GM18511 (cell line): ENCODE measurements around the gene TMPRSS15.
"Not testable (repeated sequence)": the region's sequence is repeated elsewhere in the genome, so short reads cannot be mapped to it uniquely, and the experiment has no call there.

Experiments
- ATAC-seq: cut with Tn5 transposase; IDR thresholded peaks from one replicate; pipeline ENCODE4 v1.9.1; 2021; ENCODE audit warnings: mild to moderate bottlenecking, moderate library complexity; ENCODE audit not compliant: unreplicated experiment

Gene TMPRSS15

DNA sequence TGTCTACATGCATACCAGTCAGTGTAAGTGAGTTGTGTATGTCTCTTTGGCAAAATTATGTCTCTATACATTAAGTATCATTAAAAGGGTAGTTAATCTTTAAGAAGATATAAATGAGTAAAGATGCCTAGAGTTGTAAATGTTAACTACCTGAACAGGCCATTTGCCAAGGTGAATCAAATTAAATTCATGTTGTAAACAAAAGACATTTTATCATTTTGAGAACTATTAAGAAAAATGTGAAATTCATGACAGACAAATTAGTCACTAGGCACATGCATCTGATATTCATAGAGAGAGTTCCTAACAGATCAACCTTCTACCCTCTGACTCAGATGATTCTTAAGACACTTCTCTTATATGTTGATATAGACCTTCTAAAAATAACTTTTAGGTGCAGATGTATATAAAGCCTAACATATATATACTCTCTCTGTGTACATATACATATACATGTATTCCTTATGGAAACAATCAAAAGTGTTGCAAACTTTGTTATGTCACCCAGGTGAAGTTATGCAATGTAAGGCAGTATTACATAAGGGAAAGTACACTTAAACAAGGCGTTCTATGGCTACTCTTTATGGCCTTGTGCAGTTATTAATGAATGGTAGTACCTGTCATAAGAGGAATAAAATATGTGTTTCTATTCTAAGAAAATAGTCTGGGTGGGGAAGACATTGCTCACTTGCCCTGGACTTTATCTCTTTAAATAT, at the start of gene TMPRSS15:
TMPRSS15 (minus strand) TSS at position 51 of the 716 bp plus-strand sequence. CDS start 163 bp downstream, outside the sequence.
- ATAC-seq: no peak

DNA sequence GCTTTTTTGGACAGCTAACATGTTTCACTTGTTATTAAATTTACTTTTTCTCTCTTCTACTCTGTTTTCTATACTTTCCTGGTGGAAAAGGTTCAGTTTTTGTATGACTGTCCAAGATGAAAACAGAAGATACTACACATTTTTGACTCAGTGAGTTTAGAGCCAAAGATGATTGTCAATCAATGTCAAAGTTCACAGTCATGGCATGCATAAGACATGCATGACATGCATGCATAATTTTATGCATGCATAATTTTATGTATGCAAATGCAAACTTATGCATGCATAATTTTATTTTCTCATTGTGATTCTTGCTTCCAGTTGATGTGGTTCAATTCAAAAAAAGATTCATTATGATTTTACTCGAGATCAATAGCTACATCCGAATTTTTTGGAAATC, 48.1 kb upstream of the TMPRSS15 start:
- no peak for ATAC-seq

DNA sequence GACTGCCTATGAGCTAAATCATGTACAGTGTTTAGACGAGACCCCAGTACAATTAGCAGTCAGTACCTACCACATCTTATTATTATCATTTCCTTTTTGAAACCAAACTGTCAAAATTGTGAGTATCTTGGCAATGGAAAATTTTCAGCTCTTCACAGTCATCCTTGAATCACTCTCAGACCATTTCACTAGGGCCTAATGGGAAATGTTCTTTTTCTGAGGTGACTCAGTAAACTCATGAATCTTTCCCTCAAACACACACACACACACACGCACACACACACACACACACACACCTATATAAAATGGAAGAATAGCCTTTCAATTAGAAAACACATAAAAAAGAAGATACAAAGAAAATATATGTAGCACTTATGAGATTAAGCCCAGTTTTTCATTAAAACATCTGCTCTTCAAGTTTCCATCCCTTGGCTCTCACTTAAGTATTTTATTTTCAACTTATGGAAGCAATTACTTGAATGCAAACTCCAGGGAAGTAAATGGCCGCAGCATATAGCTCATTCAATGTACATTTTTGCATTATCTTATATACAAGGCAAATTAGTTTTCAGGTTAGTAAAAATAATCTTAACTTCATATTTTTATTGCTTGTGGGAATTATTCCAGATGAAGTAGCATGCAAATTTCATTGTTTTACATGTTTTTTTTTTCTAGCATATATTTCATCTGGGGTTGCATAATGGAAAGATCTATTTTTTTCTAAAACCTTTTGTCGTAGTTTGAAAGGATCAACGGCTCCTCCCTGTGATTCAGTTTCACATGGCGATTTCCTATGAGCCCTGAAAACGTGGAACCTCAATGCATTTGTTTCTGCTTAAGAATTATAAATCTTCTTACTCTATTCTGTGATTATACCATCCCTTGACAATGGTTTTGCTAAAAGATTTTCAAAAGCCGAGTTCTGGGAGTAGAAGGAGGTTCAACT, 46.3 kb upstream of the TMPRSS15 start:
- ATAC-seq: no peak

- ATAC-seq: no peak
Observed at GRCh38 chr21:18443701-18444100, 40.1 kb upstream of the TMPRSS15 start.

DNA sequence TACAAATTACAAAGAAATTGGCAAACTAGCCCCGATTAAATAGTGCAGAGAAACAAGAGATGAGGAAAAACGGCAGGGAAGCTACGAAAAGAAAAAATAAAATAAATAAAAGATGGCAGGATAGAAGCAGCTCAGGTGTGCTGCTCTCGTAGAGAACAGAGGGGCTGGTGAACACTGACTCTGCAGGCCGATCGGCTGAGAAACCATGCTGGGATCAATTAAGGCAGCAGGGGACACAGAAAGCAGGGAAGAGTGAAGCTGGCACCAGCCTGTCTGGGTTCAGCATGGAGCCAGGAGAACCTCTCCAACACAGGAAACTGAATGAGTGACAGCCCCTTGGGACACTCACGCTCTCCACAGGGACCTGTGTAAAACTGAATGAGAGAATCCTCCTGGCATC, 39.5 kb upstream of the TMPRSS15 start:
- no peak for ATAC-seq

DNA sequence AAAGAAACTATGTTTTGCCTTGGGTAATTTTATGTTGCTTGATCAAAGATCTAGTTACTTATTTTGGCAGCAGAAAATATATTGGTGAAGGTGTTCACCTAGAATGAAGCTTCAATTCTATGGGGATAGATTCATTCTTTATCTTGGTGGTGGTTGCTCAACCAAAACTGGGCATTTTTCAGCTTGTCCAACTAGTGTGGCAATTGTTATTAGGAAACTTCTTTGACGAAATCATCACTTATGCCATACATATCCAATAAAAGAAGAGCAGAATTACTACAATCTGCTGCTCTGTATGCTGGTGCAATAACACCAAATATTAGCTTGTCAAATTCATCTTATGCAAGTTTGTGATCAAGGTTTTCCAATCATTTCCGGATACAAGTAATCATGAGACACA, 26.8 kb upstream of the TMPRSS15 start:
- no peak for ATAC-seq

- no peak for ATAC-seq
Observed at GRCh38 chr21:18424276-18424675, 20.7 kb upstream of the TMPRSS15 start.

DNA sequence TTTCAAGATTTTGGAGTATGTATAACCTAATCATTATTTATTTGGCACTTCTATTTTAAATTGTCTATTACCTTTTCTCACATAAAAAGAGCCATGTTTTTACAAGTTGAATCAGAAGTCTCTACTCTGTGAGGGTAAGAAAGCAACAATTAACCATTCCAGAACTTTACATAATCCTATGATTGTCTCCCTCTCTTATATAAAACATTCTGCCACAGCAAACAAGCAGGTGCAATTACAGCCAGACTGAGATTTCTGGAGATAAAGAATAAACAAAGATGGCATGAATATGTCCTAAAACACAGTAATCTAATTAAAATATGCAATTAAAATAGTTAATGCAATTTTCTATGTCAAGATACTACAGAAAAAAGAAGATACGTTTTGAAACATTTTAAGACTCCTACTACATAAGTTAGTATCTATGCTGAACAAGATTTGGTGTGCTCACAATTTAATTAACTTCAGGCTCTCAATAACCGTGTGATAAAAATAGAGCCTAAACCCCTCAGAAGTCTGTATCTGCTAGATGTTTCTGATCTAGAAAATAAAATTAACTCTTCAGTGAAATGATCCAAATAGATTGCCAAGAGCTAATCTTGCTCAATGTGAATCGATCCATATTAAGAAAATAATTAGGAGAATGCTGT, 13.7 kb upstream of the TMPRSS15 start:
- ATAC-seq: no peak

- no peak for ATAC-seq
Observed at GRCh38 chr21:18411565-18411964, 8.0 kb upstream of the TMPRSS15 start.

DNA sequence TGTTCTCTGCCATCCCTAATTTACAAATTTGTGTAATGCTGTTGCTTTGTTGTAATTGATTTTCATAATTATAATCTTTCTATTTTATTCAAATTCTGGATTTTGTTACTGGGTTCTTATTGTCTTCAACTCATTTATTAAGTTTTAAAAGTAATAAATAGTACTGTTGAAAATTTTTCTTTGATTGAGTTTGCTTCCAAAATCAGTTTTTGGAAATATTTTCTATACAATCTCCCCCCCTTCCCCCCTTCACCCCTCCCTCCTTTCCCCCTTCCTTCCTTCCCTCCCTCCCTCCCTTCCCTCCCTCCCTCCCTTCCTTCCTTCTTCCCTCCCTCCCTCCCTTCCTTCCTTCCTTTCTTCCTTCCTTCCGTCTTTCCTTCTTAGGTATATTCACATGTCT, 6.0 kb upstream of the TMPRSS15 start:
- no peak for ATAC-seq

DNA sequence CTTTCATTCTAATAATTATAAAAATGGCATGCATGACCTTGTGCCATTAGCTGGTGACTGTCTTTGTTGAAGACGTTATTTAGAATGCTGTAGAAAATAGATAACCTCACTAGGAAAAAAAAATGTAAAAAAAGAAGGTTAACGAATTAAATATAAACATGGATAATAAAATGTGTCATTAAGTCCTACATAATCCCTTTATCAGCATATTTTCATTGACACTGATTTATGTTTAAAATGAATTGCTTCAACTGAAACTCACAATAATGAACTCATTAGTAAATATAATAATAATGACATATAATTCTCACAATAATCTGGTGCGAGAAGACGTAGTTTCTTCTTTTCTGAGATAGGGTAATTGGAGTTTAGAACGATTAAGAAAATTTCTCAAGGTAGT, 4.7 kb downstream of the TMPRSS15 start:
- no peak for ATAC-seq

DNA sequence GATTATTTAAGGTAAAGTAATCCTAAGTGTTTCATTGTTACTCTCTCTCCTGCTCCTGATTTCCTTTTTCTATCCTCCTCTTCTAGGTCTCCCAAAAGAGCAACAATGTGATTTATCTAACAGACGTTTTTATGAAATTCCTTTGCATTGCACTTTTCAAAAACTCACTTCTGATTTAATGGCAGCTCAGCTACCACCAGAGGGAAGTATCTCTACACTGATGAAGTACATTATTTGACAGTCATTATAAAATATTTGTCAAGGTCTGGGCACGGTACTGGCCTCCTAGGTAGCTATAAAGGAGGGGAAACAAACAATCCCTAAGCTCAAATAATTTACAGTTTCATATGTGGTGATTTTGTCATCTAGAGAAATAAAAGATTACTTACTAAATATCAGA, 15.6 kb downstream of the TMPRSS15 start:
- no peak for ATAC-seq

DNA sequence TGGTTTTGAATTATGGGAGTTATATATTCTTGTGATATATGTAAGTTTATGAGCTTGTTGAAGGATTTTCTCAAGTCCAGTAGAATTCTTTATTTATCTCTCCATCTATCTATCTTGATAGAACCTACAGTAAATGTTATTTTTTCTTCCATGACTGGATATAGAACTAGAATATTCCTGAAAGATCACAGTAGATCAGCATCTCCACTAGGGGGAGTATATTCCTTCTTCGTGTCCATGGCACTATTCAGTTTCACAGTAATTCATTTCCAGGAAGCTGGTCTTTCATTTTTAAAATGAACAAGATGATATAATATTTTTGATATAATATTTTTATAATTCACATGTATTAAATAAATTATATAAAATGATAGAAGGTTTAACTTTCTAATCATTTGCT, 18.8 kb downstream of the TMPRSS15 start:
- ATAC-seq: peak; percentile 64

- ATAC-seq: not testable (repeated sequence)
Observed at GRCh38 chr21:18382934-18383619, 20.5 kb downstream of the TMPRSS15 start.

- ATAC-seq: no peak
Observed at GRCh38 chr21:18382141-18382540, 21.4 kb downstream of the TMPRSS15 start.

DNA sequence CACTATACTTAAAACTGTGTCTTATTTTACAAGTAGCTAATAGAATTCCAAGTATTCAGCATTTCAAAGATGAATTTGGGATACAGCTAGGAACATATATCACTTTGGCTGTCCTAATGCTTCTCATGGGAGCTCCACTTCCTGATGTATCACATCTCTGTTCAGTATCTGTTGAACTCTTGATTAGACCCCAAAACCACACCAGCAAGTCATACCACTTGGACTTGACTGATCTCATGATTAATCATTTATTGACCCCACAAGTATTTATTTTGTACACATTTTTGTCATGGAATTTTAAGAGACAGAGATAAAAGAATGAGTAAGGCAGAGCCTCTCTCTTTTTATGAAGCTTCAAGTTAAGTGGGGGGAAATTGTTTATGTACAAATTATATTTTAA, 30.0 kb downstream of the TMPRSS15 start:
- ATAC-seq: no peak

DNA sequence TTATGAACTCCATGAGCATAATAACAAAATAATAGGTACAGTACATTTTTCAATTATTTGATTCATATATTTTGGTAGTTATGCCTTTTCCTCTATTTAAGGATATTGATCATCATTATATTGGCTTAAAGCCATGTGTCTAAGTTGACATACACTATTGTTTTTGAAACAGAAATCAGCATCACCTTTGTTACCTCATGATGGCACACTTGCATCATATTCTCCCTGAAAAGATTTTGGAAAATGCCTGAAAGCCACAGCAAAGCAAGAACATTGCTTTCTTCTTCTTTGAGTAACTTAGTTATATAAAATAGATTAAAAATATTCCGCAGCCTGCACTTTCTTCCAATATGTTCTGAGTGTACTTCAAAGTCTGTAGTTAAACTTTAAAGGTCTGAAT, 33.3 kb downstream of the TMPRSS15 start:
- no peak for ATAC-seq

GRCh38 chr21:18369115-18369514, 34.5 kb downstream of the TMPRSS15 start:
- no peak for ATAC-seq

GRCh38 chr21:18368205-18368604, 35.4 kb downstream of the TMPRSS15 start:
- no peak for ATAC-seq

GRCh38 chr21:18356801-18357200, 46.8 kb downstream of the TMPRSS15 start:
- no peak for ATAC-seq

GRCh38 chr21:18354947-18355346, 48.6 kb downstream of the TMPRSS15 start:
- ATAC-seq: no peak
